H9 (cell line): ENCODE results near the gene TTC9B. TPM values are rescaled to one million over a fixed set of nuclear protein-coding genes. Genes with fewer than 3 reads are reported as not detected.

ENCODE experiments used
- DNase-seq: peaks from one replicate; pipeline ENCODE4 v3.0.0-alpha.2; 2017
- H2AFZ ChIP-seq: one replicate; pipeline ENCODE4 v1.6.1; 2013; ENCODE audit warnings: mild to moderate bottlenecking, low read length, control low read depth, moderate library complexity
- H2AK5ac ChIP-seq: 2 replicates; pipeline ENCODE4 v1.6.1; 2013; ENCODE audit warnings: low read length, control low read depth, mixed read lengths; ENCODE audit not compliant: insufficient read length
- H2BK120ac ChIP-seq: one replicate; pipeline ENCODE4 v1.6.1; 2013; ENCODE audit warnings: low read depth, mild to moderate bottlenecking, low read length, control low read depth, inconsistent platforms; ENCODE audit not compliant: poor library complexity, severe bottlenecking
- H2BK12ac ChIP-seq: 2 replicates; pipeline ENCODE4 v1.6.1; 2013; ENCODE audit warnings: low read length, control low read depth, mixed read lengths, low read depth; ENCODE audit not compliant: insufficient read length
- H2BK15ac ChIP-seq: 2 replicates; pipeline ENCODE4 v1.6.1; 2013; ENCODE audit warnings: low read depth, low read length, control low read depth
- H2BK20ac ChIP-seq: one replicate; pipeline ENCODE4 v1.6.1; 2013; ENCODE audit warnings: low read depth, mild to moderate bottlenecking, low read length, control low read depth, inconsistent platforms; ENCODE audit not compliant: poor library complexity, severe bottlenecking
- H2BK5ac ChIP-seq: 2 replicates; pipeline ENCODE4 v1.6.1; 2013; ENCODE audit warnings: low read length, control low read depth, mixed read lengths; ENCODE audit not compliant: insufficient read length
- H3K14ac ChIP-seq: 2 replicates; pipeline ENCODE4 v1.6.1; 2013; ENCODE audit warnings: low read length, control low read depth; ENCODE audit not compliant: insufficient read depth
- H3K18ac ChIP-seq: 2 replicates; pipeline ENCODE4 v1.6.1; 2013; ENCODE audit warnings: low read depth, mild to moderate bottlenecking, mixed read lengths, low read length, control low read depth; ENCODE audit not compliant: insufficient read length
- H3K23ac ChIP-seq: 2 replicates; pipeline ENCODE4 v1.6.1; 2013; ENCODE audit warnings: low read length, control low read depth, mixed read lengths, low read depth; ENCODE audit not compliant: insufficient read length
- H3K23me2 ChIP-seq: 2 replicates; pipeline ENCODE4 v1.6.1; 2013; ENCODE audit warnings: low read depth, mild to moderate bottlenecking, mixed read lengths, low read length, control low read depth; ENCODE audit not compliant: insufficient read length, poor library complexity, severe bottlenecking
- H3K27ac ChIP-seq: 2 replicates; pipeline ENCODE4 v1.5.1; 2013; ENCODE audit warnings: low read length, control low read depth, mixed read lengths, low read depth; ENCODE audit not compliant: insufficient read length
- H3K27me3 ChIP-seq: 2 replicates; pipeline ENCODE4 v1.6.1; 2013; ENCODE audit warnings: low read length, control low read depth, inconsistent platforms; ENCODE audit not compliant: insufficient read depth
- H3K4ac ChIP-seq: 2 replicates; pipeline ENCODE4 v1.6.1; 2013; ENCODE audit warnings: low read depth, mild to moderate bottlenecking, control low read depth, inconsistent platforms, low read length, moderate library complexity
- H3K4me1 ChIP-seq: 2 replicates; pipeline ENCODE4 v1.6.1; 2013; ENCODE audit warnings: low read length, control low read depth, inconsistent platforms; ENCODE audit not compliant: insufficient read depth
- H3K4me2 ChIP-seq: 2 replicates; pipeline ENCODE4 v1.6.1; 2013; ENCODE audit warnings: low read length, control low read depth, mixed read lengths; ENCODE audit not compliant: insufficient read length, insufficient read depth
- H3K56ac ChIP-seq: 2 replicates; pipeline ENCODE4 v1.6.1; 2013; ENCODE audit warnings: low read depth, mild to moderate bottlenecking, mixed read lengths, low read length, control low read depth; ENCODE audit not compliant: insufficient read length
- H3K79me1 ChIP-seq: 2 replicates; pipeline ENCODE4 v1.6.1; 2013; ENCODE audit warnings: low read depth, mild to moderate bottlenecking, moderate library complexity, low read length, control low read depth, inconsistent platforms; ENCODE audit not compliant: insufficient read depth, poor library complexity, severe bottlenecking
- H3K79me2 ChIP-seq: 2 replicates; pipeline ENCODE4 v1.6.1; 2013; ENCODE audit warnings: low read length, control low read depth, inconsistent platforms; ENCODE audit not compliant: insufficient read depth
- H3K9ac ChIP-seq: 2 replicates; pipeline ENCODE4 v1.6.1; 2013; ENCODE audit warnings: low read length, control low read depth, mixed read lengths; ENCODE audit not compliant: insufficient read length; ENCODE audit errors: extremely low read depth
- H3K9me3 ChIP-seq: one replicate; pipeline ENCODE4 v1.6.1; 2013; ENCODE audit warnings: low read depth, low read length, inconsistent platforms; ENCODE audit not compliant: control insufficient read depth
- H3T11ph ChIP-seq: one replicate; pipeline ENCODE4 v1.6.1; 2013; ENCODE audit warnings: mild to moderate bottlenecking, low read length, control low read depth, inconsistent platforms
- H4K20me1 ChIP-seq: one replicate; pipeline ENCODE4 v1.6.1; 2013; ENCODE audit not compliant: control insufficient read depth, insufficient read length, insufficient read depth
- H4K5ac ChIP-seq: 2 replicates; pipeline ENCODE4 v1.6.1; 2013; ENCODE audit warnings: low read depth, mild to moderate bottlenecking, mixed read lengths, low read length, control low read depth; ENCODE audit not compliant: insufficient read length
- H4K8ac ChIP-seq: replicated peaks from 2 replicates; pipeline ENCODE4 v1.6.1; 2013; ENCODE audit warnings: low read length, control low read depth, mixed read lengths, low read depth; ENCODE audit not compliant: insufficient read length
- H4K91ac ChIP-seq: 2 replicates; pipeline ENCODE4 v1.6.1; 2013; ENCODE audit warnings: low read depth, mild to moderate bottlenecking, moderate library complexity, mixed read lengths, low read length, control low read depth; ENCODE audit not compliant: insufficient read length
- H3K27ac Mint-ChIP-seq, 3 experiments: 2 replicates in 2 of 3; 3 replicates in 1 of 3; pipeline ENCODE4 v1.8.0; 2020 to 2021; ENCODE audit warnings: mixed read lengths in 3 of 3, mild to moderate bottlenecking in 1 of 3, moderate library complexity in 1 of 3
- H3K27me3 Mint-ChIP-seq: 2 replicates; pipeline ENCODE4 v1.8.0; 2021; ENCODE audit warnings: low read depth, mild to moderate bottlenecking, moderate library complexity, mixed read lengths
- H3K36me3 Mint-ChIP-seq, 3 experiments: 2 replicates in 2 of 3; 3 replicates in 1 of 3; pipeline ENCODE4 v1.8.0; 2020 to 2021; ENCODE audit warnings: low read depth in 3 of 3, mixed read lengths in 3 of 3; ENCODE audit not compliant: insufficient read depth in 1 of 3
- H3K4me1 Mint-ChIP-seq, 2 experiments: 2 replicates each; pipeline ENCODE4 v1.8.0; 2020; ENCODE audit warnings: mixed read lengths in 2 of 2
- H3K4me3 Mint-ChIP-seq, 2 experiments: 2 replicates in 1 of 2; 3 replicates in 1 of 2; pipeline ENCODE4 v1.8.0; 2020 to 2021; ENCODE audit warnings: mild to moderate bottlenecking in 2 of 2, mixed read lengths in 2 of 2, moderate library complexity in 1 of 2
- H3K9me3 Mint-ChIP-seq, 2 experiments: 2 replicates in 1 of 2; 3 replicates in 1 of 2; pipeline ENCODE4 v1.8.0; 2020; ENCODE audit warnings: mild to moderate bottlenecking in 2 of 2, mixed read lengths in 2 of 2, moderate library complexity in 1 of 2
- WGBS: extraction: QIAGEN DNeasy Blood & Tissue Kit; methylation state at CpG from one replicate; pipeline ENCODE4 v1.1.7; 2013; ENCODE audit warnings: missing lambda C conversion rate, low lambda C conversion rate, mixed read lengths; ENCODE audit not compliant: insufficient read length; ENCODE audit errors: extremely low coverage; 5-methylcytosine and 5-hydroxymethylcytosine counted together
- total RNA-seq: library from RNA; stranded (reverse); gene quantifications from 2 replicates; pipeline ENCODE4 v1.2.1, GENCODE V29; 2021
- TF ChIP-seq, protein P1 (sequence below): fragments of 200-600 bp; sonication (generic); conservative IDR thresholded peaks from 3 replicates; pipeline ENCODE4 v1.8.0; 2021; ENCODE audit warnings: antibody characterized with exemption, mild to moderate bottlenecking

TTC9B gene
- total RNA-seq, 1 experiment from 2014 or later: 0.15 TPM

DNA sequence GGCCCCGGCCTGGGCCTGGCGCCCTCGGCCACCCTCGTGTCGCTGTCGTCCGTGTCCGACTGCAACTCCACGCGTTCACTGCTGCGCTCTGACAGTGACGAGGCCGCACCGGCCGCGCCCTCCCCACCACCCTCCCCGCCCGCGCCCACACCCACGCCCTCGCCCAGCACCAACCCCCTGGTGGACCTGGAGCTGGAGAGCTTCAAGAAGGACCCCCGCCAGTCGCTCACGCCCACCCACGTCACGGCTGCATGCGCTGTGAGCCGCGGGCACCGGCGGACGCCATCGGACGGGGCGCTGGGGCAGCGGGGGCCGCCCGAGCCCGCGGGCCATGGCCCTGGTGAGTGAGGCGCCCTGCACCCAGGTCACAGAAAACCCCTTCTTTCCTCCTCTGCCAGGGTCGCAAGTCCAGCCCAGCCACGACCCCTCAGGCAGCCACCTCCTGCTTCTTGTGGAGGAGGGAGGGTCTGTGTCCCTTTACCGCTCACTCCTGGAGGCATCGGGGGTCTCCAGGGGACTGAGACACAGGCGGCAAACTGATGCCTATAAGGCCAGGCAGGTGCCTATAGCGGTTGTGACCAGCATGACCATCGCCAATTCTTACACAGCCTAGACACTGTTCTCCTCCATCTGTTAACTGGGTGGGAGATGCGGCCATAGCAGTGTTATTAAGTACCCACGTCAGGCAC, 4.2 kb downstream of the TTC9B start:
- Histone ChIP-seq H3K18ac (no peak overlapping the region), H3K23me2 (no peaks in the 10 kb centered on the region), H3K27ac (no peak overlapping the region), H3K4me2 (no peak overlapping the region), H3K79me2 (no peaks in the 10 kb centered on the region), H3K9ac (no peak overlapping the region), H3K23ac (no peak overlapping the region), H4K8ac (no peak overlapping the region), H2BK15ac (no peak overlapping the region), H3K27me3 (no peaks in the 10 kb centered on the region), H3K4ac (no peak overlapping the region), H3K14ac (no peak overlapping the region), H2AK5ac (no peak overlapping the region), H3K4me1 (no peaks in the 10 kb centered on the region), H3K79me1 (no peaks in the 10 kb centered on the region), H4K5ac (no peak overlapping the region), H3K56ac (no peak overlapping the region), H2BK120ac (no peak overlapping the region), H4K20me1 (no peaks in the 10 kb centered on the region), H3K9me3 (no peaks in the 10 kb centered on the region), H2BK5ac (no peak overlapping the region), H2AFZ (no peak overlapping the region), H2BK12ac (no peak overlapping the region), H2BK20ac (no peak overlapping the region), H3T11ph (no peak overlapping the region), H4K91ac (no peak overlapping the region)
- H3K27me3 Mint-ChIP-seq: peaks cover 22% of the 10 kb centered on the region
- no peak overlapping the region for H3K27ac Mint-ChIP-seq
- WGBS: no CpG with 5 or more reads among the region's 50 CpGs
- H3K36me3 Mint-ChIP-seq: peaks cover 1 to 20% (median 7%) of the 10 kb centered on the region in 3 experiments
- no peak for DNase-seq
- TF ChIP-seq, protein P1, sequence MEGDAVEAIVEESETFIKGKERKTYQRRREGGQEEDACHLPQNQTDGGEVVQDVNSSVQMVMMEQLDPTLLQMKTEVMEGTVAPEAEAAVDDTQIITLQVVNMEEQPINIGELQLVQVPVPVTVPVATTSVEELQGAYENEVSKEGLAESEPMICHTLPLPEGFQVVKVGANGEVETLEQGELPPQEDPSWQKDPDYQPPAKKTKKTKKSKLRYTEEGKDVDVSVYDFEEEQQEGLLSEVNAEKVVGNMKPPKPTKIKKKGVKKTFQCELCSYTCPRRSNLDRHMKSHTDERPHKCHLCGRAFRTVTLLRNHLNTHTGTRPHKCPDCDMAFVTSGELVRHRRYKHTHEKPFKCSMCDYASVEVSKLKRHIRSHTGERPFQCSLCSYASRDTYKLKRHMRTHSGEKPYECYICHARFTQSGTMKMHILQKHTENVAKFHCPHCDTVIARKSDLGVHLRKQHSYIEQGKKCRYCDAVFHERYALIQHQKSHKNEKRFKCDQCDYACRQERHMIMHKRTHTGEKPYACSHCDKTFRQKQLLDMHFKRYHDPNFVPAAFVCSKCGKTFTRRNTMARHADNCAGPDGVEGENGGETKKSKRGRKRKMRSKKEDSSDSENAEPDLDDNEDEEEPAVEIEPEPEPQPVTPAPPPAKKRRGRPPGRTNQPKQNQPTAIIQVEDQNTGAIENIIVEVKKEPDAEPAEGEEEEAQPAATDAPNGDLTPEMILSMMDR: no peak
- H3K4me1 Mint-ChIP-seq: peaks cover 16% of the 10 kb centered on the region in 2 experiments
- H3K4me3 Mint-ChIP-seq: no peak overlapping the region
- no peaks in the 10 kb centered on the region; a peak in 2 of 5 replicates for H3K9me3 Mint-ChIP-seq
